OCI-LY7 (cell line): ENCODE data around the gene NEDD9. TPM values are rescaled to one million over a fixed set of nuclear protein-coding genes. Genes with fewer than 3 reads are reported as not detected.

ENCODE experiments used
- BruUV-seq: library from RNA; stranded (reverse); fragments of 400-500 nt; replicated peaks from 2 replicates; lab custom pipeline; 2021; lab: Mats Ljungman, UMichigan
- CTCF ChIA-PET: fragments of 300-600 bp; sonication (Branson Sonifier 250); formaldehyde crosslinking; loops from one replicate; lab custom pipeline; 2022; ENCODE audit warnings: antibody characterized with exemption; ENCODE audit not compliant: unreplicated experiment; lab: Charles Lee
- POLR2A ChIA-PET: fragments of 300-600 bp; sonication (Branson Sonifier 250); formaldehyde crosslinking; loops from one replicate; lab custom pipeline; 2022; ENCODE audit warnings: antibody characterized with exemption; lab: Charles Lee
- DNase-seq: peaks from one replicate; pipeline ENCODE4 v3.0.0-alpha.2; 2015; ENCODE audit warnings: low spot score
- H2AFZ ChIP-seq: fragments of 200-600 bp; sonication (generic), shearing (Covaris generic); 2 replicates; pipeline ENCODE4 v1.6.1; 2014; ENCODE audit warnings: mild to moderate bottlenecking, antibody characterized with exemption, low read length, moderate library complexity
- H3K27ac ChIP-seq: fragments of 200-600 bp; sonication (generic); 2 replicates; pipeline ENCODE4 v1.5.1; 2014; ENCODE audit warnings: mixed run types, low read depth, mild to moderate bottlenecking, moderate library complexity, low read length, inconsistent platforms; ENCODE audit not compliant: poor library complexity, severe bottlenecking
- H3K36me3 ChIP-seq: fragments of 200-600 bp; sonication (generic); 2 replicates; pipeline ENCODE4 v1.6.1; 2014; ENCODE audit warnings: mild to moderate bottlenecking, antibody characterized with exemption, low read length, moderate library complexity, mixed read lengths; ENCODE audit not compliant: insufficient read depth
- H3K4me1 ChIP-seq: fragments of 200-600 bp; sonication (generic); 2 replicates; pipeline ENCODE4 v1.5.1; 2014; ENCODE audit warnings: mild to moderate bottlenecking, low read length; ENCODE audit not compliant: insufficient read depth, poor library complexity, severe bottlenecking
- H3K4me2 ChIP-seq: fragments of 200-600 bp; sonication (generic); 2 replicates; pipeline ENCODE4 v1.6.1; 2014; ENCODE audit warnings: mild to moderate bottlenecking, low read length
- H3K4me3 ChIP-seq: fragments of 200-600 bp; sonication (generic); 2 replicates; pipeline ENCODE4 v1.5.1; 2014; ENCODE audit warnings: mild to moderate bottlenecking, low read depth, low read length; ENCODE audit not compliant: poor library complexity, severe bottlenecking
- H3K79me2 ChIP-seq: fragments of 200-600 bp; sonication (generic); 2 replicates; pipeline ENCODE4 v1.6.1; 2016; ENCODE audit warnings: low read depth, mild to moderate bottlenecking, low read length, moderate library complexity, mixed read lengths; ENCODE audit not compliant: insufficient read depth
- H3K9me2 ChIP-seq: fragments of 200-600 bp; sonication (generic); 2 replicates; pipeline ENCODE4 v1.6.1; 2016; ENCODE audit warnings: mild to moderate bottlenecking, low read length, mixed read lengths; ENCODE audit not compliant: insufficient read depth
- H3K9me3 ChIP-seq: fragments of 200-600 bp; sonication (generic); 2 replicates; pipeline ENCODE4 v1.6.1; 2014; ENCODE audit warnings: mild to moderate bottlenecking, mixed run types, low read length, mixed read lengths
- H4K20me1 ChIP-seq: fragments of 200-600 bp; sonication (generic); 2 replicates; pipeline ENCODE4 v1.6.1; 2014; ENCODE audit warnings: mild to moderate bottlenecking, antibody characterized with exemption, low read length, moderate library complexity, mixed read lengths; ENCODE audit not compliant: insufficient read depth
- EZH2phosphoT487 ChIP-seq: fragments of 200-600 bp; sonication (generic); IDR thresholded peaks from 2 replicates; pipeline ENCODE4 v1.6.1; 2018; ENCODE audit warnings: low read depth, borderline replicate concordance, mild to moderate bottlenecking, mixed run types, antibody characterized with exemption, low read length, moderate library complexity, mixed read lengths
- intact Hi-C: fragments of 100-400 bp; cut with micrococcal nuclease; formaldehyde crosslinking; loops from one replicate; pipeline ENCODE4 v1.10.0; 2022; ENCODE audit not compliant: unreplicated experiment
- total RNA-seq, 2 experiments: library from RNA; depleted of rRNA in 1 of 2; stranded (reverse); fragments of >200 nt in 1 of 2; shearing (Covaris generic) in 1 of 2; gene quantifications; 2 replicates each; pipeline ENCODE4 v1.2.3, GENCODE V29; 2014 to 2022
- TF ChIP-seq, protein P1 (sequence below): fragments of 200-600 bp; sonication (generic); conservative IDR thresholded peaks from 2 replicates; pipeline ENCODE4 v1.5.1; 2014; ENCODE audit warnings: mild to moderate bottlenecking, antibody characterized with exemption, low read length, moderate library complexity, mixed read lengths

The NEDD9 gene
- total RNA-seq, 2 experiments from 2014 or later: 13.0 to 41.6 TPM

- Histone ChIP-seq H3K36me3 (no peaks in the 10 kb centered on the region; the same call in 1 of the 2 replicates), H3K4me1 (no peaks in the 10 kb centered on the region), H3K79me2 (no peaks in the 10 kb centered on the region), H3K9me3 (no peaks in the 10 kb centered on the region), H4K20me1 (no peaks in the 10 kb centered on the region), H3K4me2 (no peak overlapping the region), H3K9me2 (no peaks in the 10 kb centered on the region), H3K27ac (no peak overlapping the region), H2AFZ (no peak overlapping the region), H3K4me3 (no peak overlapping the region)
- BruUV-seq: no TSS peak
- intact Hi-C loops: no loop called here
- TF ChIP-seq EZH2phosphoT487: no peak
- TF ChIP-seq, protein P1, sequence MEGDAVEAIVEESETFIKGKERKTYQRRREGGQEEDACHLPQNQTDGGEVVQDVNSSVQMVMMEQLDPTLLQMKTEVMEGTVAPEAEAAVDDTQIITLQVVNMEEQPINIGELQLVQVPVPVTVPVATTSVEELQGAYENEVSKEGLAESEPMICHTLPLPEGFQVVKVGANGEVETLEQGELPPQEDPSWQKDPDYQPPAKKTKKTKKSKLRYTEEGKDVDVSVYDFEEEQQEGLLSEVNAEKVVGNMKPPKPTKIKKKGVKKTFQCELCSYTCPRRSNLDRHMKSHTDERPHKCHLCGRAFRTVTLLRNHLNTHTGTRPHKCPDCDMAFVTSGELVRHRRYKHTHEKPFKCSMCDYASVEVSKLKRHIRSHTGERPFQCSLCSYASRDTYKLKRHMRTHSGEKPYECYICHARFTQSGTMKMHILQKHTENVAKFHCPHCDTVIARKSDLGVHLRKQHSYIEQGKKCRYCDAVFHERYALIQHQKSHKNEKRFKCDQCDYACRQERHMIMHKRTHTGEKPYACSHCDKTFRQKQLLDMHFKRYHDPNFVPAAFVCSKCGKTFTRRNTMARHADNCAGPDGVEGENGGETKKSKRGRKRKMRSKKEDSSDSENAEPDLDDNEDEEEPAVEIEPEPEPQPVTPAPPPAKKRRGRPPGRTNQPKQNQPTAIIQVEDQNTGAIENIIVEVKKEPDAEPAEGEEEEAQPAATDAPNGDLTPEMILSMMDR: no peak
- ChIA-PET POLR2A (interaction anchor here (0.6 to 1.1 kb wide), 2 partner anchors 16 to 309 kb away, joined by 4 to 5 read pairs; no protein-coding TSS in a partner anchor), CTCF (no interaction called here)
- no peak for DNase-seq
Observed at GRCh38 chr6:11183761-11184362, 48.6 kb downstream of the NEDD9 start.

DNA sequence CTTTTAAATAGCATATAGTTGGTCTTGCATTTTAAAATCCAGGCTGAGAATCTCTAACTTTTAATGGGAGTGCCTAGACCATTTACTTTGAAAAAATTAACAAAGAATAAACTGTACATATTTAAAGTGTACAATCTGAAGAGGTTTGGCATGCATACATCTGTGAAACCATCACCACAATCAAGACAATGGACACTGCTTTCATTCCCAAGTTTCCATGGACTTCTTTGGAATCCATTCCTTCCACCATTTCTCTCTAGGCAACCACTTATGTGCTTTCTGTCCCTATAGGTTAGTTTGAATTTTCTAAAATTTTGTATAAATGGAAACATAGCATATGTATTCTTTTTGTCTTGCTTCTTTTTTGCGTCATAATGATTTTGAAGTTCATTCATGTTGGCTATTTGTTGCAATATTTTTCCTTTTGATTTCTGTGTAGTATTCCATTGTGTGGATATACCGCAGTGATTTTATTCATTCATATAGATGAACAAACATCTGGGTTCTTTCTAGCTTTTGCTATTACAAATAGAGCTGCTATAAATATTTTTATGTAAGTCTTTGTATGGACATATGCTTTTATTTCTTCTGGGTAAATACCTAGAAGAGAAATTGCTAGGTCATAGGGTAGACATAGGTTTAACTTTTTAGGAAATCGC lies 50.9 kb downstream of the NEDD9 start:
- ChIA-PET POLR2A (interaction anchor here (0.6 kb wide), 1 partner anchor 389 kb away, joined by 4 read pairs; no protein-coding TSS in a partner anchor), CTCF (no interaction called here)
- Histone ChIP-seq H3K9me2 (no peaks in the 10 kb centered on the region), H3K36me3 (no peaks in the 10 kb centered on the region; the same call in 1 of the 2 replicates), H3K79me2 (no peaks in the 10 kb centered on the region), H3K27ac (no peak overlapping the region), H3K4me3 (no peak overlapping the region), H3K4me2 (no peak overlapping the region), H3K9me3 (no peaks in the 10 kb centered on the region), H2AFZ (no peak overlapping the region), H4K20me1 (no peaks in the 10 kb centered on the region), H3K4me1 (no peaks in the 10 kb centered on the region)
- intact Hi-C loops: no loop called here
- DNase-seq: no peak
- no peak for TF ChIP-seq EZH2phosphoT487
- no TSS peak for BruUV-seq

- no peak overlapping the region for H3K27ac ChIP-seq
- H2AFZ ChIP-seq: no peak overlapping the region
- H3K9me2 ChIP-seq: no peaks in the 10 kb centered on the region
- H3K4me1 ChIP-seq: no peaks in the 10 kb centered on the region
- H3K79me2 ChIP-seq: no peaks in the 10 kb centered on the region
- intact Hi-C loops: loop anchor here (10.0 kb wide), 2 partner anchors 165 to 395 kb away; no protein-coding TSS in a partner anchor
- no TSS peak for BruUV-seq
- TF ChIP-seq EZH2phosphoT487: no peak
- TF ChIP-seq, protein P1: no peak
- H4K20me1 ChIP-seq: no peaks in the 10 kb centered on the region
- no peak overlapping the region for H3K4me3 ChIP-seq
- ChIA-PET POLR2A (interaction anchor here (0.6 kb wide), 2 partner anchors 14 to 18 kb away, joined by 3 read pairs; no protein-coding TSS in a partner anchor), CTCF (interaction anchor here (0.8 kb wide), 1 partner anchor 17 kb away, joined by 3 read pairs; no protein-coding TSS in a partner anchor)
- H3K36me3 ChIP-seq: no peaks in the 10 kb centered on the region
- no peak overlapping the region for H3K4me2 ChIP-seq
- H3K9me3 ChIP-seq: no peaks in the 10 kb centered on the region
- DNase-seq: no peak
Observed at GRCh38 chr6:11179419-11180202, 52.9 kb downstream of the NEDD9 start.
